Right lobe of liver (tissue), 6 donors: ENCODE data around the gene RPRD1B. TPM values are rescaled to one million over a fixed set of nuclear protein-coding genes. Genes with fewer than 3 reads are reported as not detected.

Experiments
- ATAC-seq, 4 donors: fragments of 200-7000 bp; cut with Tn5 transposase; one replicate each; pipeline ENCODE4 v1.9.1; 2020; ENCODE audit warnings: mild to moderate bottlenecking in 4 of 4, moderate library complexity in 4 of 4
- DNase-seq, 3 donors: peaks; one replicate each; pipeline ENCODE4 v3.0.0-alpha.2; 2020
- H3K27ac ChIP-seq, 3 donors: fragments of 200-600 bp; one replicate each; pipeline ENCODE4 v1.8.0; 2022
- H3K27me3 ChIP-seq, 2 donors: fragments of 200-600 bp; one replicate each; pipeline ENCODE4 v1.8.0; 2022
- H3K36me3 ChIP-seq, 4 donors: fragments of 200-600 bp; sonication (generic) in 1 of 4; one replicate each; pipeline versions ENCODE4 v1.5.1 to v1.8.0; 2017 to 2022; ENCODE audit warnings: control low read depth in 1 of 4
- H3K4me1 ChIP-seq, 4 donors: fragments of 200-600 bp; sonication (generic) in 1 of 4; one replicate each; pipeline versions ENCODE4 v1.5.1 to v1.8.0; 2017 to 2022; ENCODE audit warnings: control low read depth in 1 of 4
- H3K4me3 ChIP-seq, 3 donors: fragments of 200-600 bp; one replicate each; pipeline ENCODE4 v1.8.0; 2022
- H3K9me3 ChIP-seq, 4 donors: fragments of 200-600 bp; sonication (generic) in 1 of 4; one replicate each; pipeline versions ENCODE4 v1.5.1 to v1.8.0; 2017 to 2022; ENCODE audit warnings: control low read depth in 1 of 4
- POLR2A ChIP-seq: fragments of 450-650 bp; IDR thresholded peaks from one replicate; pipeline ENCODE4 v1.6.1; 2017; ENCODE audit warnings: antibody characterized with exemption, mild to moderate bottlenecking
- WGBS: methylation state at CpG from one replicate; pipeline ENCODE4 v1.1.6; 2018; ENCODE audit warnings: low coverage, low lambda C conversion rate; ENCODE audit not compliant: insufficient coverage; ENCODE audit errors: missing lambda C conversion rate; 5-methylcytosine and 5-hydroxymethylcytosine counted together
- intact Hi-C, 2 donors: fragments of 100-400 bp; cut with DNase I; formaldehyde crosslinking; loops; one replicate each; pipeline versions ENCODE4 v1.11.2 to v1.14.1; 2022
- total RNA-seq, 6 experiments: library from RNA; depleted of rRNA in 2 of 6; stranded (reverse); fragments of >200 nt in 2 of 6; fragmentation: NEBNext Ultra II Directional in 3 of 6; extraction: Animal tissue kit (Norgen Biotek cat#: 25700) in 3 of 6; gene quantifications; one replicate each; pipeline versions ENCODE4 v1.1.0 to v1.2.4, GENCODE V29; 2016 to 2023
- TF ChIP-seq, protein P1 (sequence below), 4 donors: fragments of 200-600 bp in 3 of 4; fragments of 450-650 bp in 1 of 4; IDR thresholded peaks; one replicate each; pipeline versions ENCODE4 v1.5.1 to v1.8.0; 2016 to 2022; ENCODE audit warnings: antibody characterized with exemption in 4 of 4, mild to moderate bottlenecking in 2 of 4
- donor health status: DM: no; HTN: yes; CAD: no.
- donor health status: DM: no; HTN: no; CAD: no.
- donor health status: DM: no; HTN: no; CAD: no.
- donor health status: DM: no; HTN: yes; CAD: no.
- donor health status: DM: no; HTN: yes; CAD: no.

The RPRD1B gene
- total RNA-seq, 6 experiments from 2014 or later = 25.0 to 153 (median 37.9) TPM

DNA sequence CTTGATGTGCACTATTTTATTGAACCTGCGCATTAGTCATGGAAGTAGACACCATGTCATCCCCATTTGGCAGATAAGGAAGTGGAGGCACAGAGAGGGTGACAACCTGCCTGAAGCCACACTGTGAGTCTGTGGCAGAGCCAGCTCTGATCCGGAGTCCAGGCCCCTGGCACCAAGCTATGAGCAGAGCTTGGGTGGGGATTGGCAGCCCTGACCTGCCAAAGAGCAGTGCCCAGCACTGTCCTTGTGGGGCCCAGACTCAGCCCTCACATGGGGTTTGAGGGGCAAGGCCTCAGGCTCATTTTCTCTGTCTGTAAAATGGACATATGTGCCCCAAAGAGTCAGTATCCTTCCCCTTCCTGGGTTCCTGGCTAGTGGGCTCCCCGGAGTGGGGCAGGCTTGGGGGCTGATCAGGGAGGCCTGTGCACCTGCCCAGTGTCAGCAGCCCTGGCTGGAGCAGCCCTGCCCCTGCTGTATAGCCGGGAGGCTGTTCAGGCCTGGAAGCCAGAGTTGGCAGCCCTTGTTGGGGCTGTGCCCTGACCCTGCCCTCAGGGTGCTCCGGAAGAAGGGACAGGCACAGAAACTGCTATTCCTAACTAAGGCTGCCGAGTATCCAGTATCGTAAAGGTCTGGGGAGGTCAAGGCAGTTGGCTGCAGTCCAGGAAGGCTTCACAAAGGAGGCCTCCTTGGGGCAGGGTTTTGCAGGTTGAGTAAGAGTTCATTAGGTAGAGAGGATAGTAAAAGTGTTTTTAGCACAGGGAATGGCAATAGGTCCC is 92.8 kb downstream of the RPRD1B start:
- 0% methylated on average over 2 of the region's 7 CpGs for WGBS
- intact Hi-C loops = no loop called here
- peaks cover 0 to 16% (median 10%) of the 10 kb centered on the region in 4 donors for H3K36me3 ChIP-seq

DNA sequence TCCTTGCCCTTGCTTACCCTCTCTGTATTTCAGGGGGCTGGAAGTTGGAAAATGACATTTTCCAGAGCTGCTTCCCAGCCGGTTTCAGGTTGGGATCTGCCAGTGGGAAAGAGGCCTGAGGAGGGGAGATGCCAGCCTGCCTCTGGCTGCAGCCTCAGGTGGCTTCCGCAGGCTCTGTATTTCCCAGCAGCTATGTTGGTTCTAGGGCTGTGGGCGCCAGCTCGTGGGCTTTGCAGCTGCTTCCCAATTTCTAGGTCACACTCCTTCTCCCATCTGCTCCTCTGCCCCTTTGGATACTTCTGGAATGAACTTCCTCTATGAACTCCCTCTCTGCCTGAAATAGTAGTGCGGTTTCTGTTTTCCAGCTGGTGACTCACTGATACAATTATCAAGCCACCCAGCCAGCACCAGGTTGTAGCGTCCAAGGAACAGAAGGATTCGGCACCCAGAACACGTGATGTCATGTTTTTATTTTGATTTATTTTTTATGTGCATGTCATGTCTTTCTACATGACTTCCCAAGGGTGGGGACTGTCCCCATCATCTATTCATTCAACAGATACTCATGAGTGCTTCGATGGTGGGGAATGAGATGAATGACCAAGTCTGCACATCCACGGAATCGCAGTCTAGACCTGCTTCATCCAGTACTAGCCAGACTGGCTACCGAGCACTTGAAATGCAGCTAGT is 93.5 kb downstream of the RPRD1B start:
- Histone ChIP-seq H3K36me3 (peaks cover 0 to 20% (median 14%) of the 10 kb centered on the region in 4 donors), H3K4me3 (no peak overlapping the region), H3K27me3 (no peaks in the 10 kb centered on the region), H3K4me1 (peaks cover 0 to 33% (median 10%) of the 10 kb centered on the region in 4 donors), H3K9me3 (no peaks in the 10 kb centered on the region), H3K27ac (peak overlapping the region; percentile 56 to 79 (median 68))
- peak; percentile 12 for TF ChIP-seq POLR2A
- TF ChIP-seq, protein P1, sequence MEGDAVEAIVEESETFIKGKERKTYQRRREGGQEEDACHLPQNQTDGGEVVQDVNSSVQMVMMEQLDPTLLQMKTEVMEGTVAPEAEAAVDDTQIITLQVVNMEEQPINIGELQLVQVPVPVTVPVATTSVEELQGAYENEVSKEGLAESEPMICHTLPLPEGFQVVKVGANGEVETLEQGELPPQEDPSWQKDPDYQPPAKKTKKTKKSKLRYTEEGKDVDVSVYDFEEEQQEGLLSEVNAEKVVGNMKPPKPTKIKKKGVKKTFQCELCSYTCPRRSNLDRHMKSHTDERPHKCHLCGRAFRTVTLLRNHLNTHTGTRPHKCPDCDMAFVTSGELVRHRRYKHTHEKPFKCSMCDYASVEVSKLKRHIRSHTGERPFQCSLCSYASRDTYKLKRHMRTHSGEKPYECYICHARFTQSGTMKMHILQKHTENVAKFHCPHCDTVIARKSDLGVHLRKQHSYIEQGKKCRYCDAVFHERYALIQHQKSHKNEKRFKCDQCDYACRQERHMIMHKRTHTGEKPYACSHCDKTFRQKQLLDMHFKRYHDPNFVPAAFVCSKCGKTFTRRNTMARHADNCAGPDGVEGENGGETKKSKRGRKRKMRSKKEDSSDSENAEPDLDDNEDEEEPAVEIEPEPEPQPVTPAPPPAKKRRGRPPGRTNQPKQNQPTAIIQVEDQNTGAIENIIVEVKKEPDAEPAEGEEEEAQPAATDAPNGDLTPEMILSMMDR (IDR thresholded peaks at IDR 0.05) = no peak
- DNase-seq (peak in 1 of 3 donors; percentile 40), ATAC-seq (peak; percentile 30 to 60 (median 53))
- intact Hi-C loops = no loop called here
- WGBS = 44% methylated on average over 9 of the region's 12 CpGs

More for the DNA sequence above, 92.8 kb downstream of the RPRD1B start:
- Histone ChIP-seq H3K4me1 (peaks cover 0 to 33% (median 10%) of the 10 kb centered on the region in 4 donors), H3K27ac (peak overlapping the region; percentile 56 to 79 (median 68)), H3K9me3 (no peaks in the 10 kb centered on the region), H3K4me3 (no peak overlapping the region), H3K27me3 (no peaks in the 10 kb centered on the region)
- no peak for TF ChIP-seq POLR2A
- TF ChIP-seq, protein P1 (IDR thresholded peaks at IDR 0.05) = no peak
- ATAC-seq (peak; percentile 49 to 80 (median 76)), DNase-seq (peak; percentile 71 to 81 (median 78))

DNA sequence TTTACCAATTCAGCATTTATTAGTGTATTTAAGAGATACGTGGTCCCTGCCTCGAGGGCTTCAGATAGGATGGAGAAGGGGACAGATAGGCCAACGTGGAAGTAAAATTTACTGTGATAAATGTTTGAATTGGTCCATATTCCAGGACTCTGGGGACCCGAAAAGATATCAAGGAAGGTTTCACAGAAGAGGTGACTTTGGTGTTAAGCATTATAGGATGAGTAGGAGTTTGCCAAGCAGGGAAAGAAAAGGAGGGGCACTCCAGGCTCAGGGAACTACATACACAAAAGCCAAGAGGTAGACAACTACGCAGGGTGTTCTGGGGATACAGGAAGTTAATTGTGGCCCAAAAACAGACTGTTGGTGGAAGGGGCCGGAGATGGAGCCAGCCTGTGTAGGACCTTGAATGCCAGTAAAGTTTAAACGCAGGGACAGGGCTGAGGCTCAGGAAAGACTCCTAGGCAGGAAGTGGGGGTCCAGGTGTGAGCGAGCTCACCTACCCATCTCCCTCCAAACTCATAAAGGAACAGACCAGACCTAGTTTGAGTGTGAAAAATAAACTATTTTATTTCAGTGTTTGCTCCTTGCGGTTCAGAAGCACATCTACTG is 94.5 kb downstream of the RPRD1B start:
- peaks cover 0 to 28% (median 9%) of the 10 kb centered on the region in 4 donors for H3K4me1 ChIP-seq
- no peaks in the 10 kb centered on the region for H3K9me3 ChIP-seq
- no peak overlapping the region for H3K4me3 ChIP-seq
- WGBS = 61% methylated on average over 8 of the region's 9 CpGs
- TF ChIP-seq, protein P1 (IDR thresholded peaks at IDR 0.05) = no peak
- peak; percentile 30 for TF ChIP-seq POLR2A
- H3K27ac ChIP-seq = peak overlapping the region in 2 of 3 donors; percentile 16 to 79
- intact Hi-C loops = no loop called here
- no peaks in the 10 kb centered on the region for H3K27me3 ChIP-seq
- peak in 1 of 3 donors; percentile 26 for DNase-seq
- peaks cover 0 to 29% (median 19%) of the 10 kb centered on the region in 4 donors for H3K36me3 ChIP-seq
- ATAC-seq = no peak

DNA sequence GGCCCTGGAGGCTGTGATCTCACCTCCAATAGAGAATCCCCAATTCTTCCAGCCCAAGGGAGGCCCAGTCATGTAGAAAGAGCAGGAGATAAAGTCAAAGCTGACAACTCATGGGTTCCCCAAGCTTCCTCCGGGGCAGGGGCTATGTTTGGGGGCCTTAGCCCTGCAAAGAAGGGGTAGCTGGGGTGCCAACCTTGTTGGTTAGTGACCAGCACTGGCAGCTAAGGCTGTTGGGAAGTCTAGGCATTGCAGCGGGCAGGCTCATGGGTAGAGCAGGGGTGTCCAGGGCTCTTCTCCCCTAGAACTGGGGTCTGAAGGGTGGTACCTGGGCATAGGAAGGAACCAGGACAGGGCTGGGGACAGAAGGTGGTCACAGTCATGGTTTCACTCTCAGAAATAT is 95.1 kb downstream of the RPRD1B start:
- DNase-seq = peak in 1 of 3 donors; percentile 38
- intact Hi-C loops = no loop called here
- TF ChIP-seq POLR2A = no peak
- TF ChIP-seq, protein P1 (IDR thresholded peaks at IDR 0.05) = no peak
- Histone ChIP-seq H3K9me3 (no peaks in the 10 kb centered on the region), H3K4me1 (peaks cover 0 to 24% (median 7%) of the 10 kb centered on the region in 4 donors), H3K36me3 (peaks cover 0 to 36% (median 20%) of the 10 kb centered on the region in 4 donors), H3K4me3 (no peak overlapping the region), H3K27me3 (no peaks in the 10 kb centered on the region), H3K27ac (peak overlapping the region in 1 of 3 donors; percentile 79)
- 100% methylated on average over 2 of the region's 2 CpGs for WGBS
- no peak for ATAC-seq
